Measurements from ENCODE around the gene MGLL.

MGLL gene

DNA sequence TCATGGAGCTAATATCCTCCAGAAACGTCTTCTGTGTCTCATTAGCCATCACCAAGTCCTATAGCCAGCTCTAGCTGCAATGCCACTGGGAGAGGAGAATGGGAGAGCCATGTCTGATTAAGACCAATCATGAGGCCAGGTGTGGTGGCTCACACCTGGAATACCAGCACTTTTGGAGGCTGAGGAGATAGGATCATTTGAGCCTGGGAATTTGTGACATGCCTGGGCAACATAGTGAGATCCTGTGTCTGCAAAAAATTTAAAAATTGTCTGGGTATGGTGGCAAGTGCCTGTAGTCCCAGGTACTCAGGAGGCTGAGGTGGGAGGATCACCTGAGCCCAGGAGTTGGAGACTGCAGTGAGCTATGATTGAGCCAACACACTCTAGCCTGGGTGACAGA is 13.1 kb downstream of the MGLL start:
- DNase-seq: no peak

DNA sequence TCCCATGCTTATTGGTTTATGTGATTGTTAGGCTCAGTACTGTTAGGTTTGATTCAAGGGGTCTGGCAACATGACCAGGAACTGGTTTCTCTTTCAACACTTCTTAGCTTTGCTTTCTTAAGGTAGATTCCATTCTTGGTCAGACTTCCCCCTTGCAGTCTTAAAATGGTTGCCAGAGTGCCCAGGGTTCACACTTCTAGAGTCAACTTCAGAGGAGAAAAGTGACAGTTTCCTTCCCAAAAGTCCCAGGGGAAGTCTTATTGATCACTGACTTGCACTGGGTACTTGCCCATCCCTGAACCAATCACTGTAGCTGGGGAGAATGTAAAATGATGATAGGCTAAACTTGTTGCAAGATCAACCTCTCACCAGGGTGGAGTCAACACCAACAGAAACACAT is 14.1 kb downstream of the MGLL start:
- no peak for DNase-seq

DNA sequence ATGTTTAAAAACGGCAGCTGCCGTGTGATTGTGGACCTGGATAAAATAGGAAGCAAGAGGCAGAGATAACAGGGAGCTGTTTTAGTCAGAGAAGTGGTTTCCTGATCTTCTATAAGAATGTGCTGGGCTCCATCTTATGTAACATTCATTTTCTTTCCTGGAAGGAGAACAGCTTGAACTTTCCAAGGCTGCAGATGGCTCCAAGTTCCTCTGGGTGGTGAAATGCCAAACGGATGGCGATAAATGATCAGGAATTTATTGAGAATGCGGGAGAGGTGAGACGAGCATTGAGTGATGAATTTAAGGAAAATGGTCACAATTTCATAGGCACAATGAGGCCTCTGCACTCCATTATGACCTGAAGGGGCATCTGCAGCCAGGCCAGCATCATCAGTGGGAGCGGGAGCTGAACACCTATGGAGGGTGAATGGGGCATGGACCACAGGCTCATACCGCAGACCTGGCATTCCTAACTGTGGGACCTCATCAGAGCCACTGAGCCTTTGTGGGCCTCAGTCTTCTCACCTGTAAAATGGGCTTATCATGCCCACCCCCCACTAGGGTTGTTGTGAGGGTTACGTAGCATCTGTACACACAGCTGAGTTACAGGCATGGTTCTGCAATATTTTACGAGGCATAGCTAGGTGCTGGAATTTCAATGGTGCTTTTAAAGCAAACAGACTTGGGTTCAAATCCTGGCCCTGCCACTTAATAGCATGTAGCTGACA is 17.1 kb downstream of the MGLL start:
- no peak for DNase-seq

DNA sequence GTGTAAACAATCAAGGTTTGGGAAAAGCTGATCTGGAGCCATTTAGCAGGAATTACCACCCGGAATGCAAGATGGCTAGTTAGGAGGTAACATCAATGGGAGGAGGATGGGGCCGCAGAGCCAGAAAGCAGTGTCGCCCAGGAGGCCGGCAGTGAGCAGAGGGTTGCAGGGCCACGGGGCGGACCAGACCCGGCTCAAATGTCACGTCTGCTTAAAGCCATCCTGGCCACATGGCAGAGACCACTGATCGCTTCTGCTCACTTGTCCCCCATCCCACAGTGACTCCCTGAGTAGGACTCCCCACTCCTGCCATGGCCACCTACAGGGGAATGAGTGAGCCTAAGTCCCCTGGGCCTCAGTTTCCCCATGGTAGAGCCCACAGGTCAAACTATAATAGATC is 18.2 kb downstream of the MGLL start:
- no peak for DNase-seq

DNA sequence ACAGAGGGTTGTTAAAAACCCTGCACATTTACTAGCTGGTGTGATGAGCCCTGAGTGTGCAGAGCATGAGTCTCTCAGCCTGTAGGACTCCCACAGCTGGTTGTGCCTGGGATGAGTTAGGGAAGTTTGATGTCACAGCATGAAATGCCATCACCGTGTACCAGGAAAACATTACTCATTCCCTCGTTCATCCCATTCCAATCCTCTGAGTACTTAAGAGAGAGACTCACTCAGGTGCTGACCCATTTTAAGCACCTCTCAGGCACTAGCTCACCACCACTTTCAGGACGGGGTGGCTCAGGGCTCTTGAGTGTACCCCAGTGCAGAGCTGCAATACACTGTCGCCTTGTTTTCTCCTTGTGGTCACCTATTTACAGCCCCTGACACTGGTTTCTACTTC is 18.7 kb downstream of the MGLL start:
- peak; percentile 67 for DNase-seq

DNA sequence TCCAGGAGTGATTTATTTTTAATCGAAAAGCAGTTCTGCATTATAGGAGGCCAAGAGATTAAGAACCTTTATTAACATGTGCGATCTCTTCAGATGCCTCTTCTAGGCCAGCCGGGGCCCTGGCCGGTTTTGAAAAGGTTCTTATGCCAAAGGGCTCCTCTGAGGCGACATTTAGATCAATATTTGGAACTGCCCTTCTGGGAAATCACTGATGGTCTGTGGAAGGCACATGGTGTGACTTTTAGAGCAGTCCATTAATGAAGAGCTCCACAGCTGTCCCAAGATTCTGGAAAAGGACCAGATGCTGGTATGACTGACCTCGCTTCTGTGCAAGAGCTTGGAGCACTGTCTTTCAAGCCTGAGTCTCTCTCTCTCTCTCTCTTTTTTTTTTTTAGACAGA is 19.7 kb downstream of the MGLL start:
- DNase-seq: no peak

DNA sequence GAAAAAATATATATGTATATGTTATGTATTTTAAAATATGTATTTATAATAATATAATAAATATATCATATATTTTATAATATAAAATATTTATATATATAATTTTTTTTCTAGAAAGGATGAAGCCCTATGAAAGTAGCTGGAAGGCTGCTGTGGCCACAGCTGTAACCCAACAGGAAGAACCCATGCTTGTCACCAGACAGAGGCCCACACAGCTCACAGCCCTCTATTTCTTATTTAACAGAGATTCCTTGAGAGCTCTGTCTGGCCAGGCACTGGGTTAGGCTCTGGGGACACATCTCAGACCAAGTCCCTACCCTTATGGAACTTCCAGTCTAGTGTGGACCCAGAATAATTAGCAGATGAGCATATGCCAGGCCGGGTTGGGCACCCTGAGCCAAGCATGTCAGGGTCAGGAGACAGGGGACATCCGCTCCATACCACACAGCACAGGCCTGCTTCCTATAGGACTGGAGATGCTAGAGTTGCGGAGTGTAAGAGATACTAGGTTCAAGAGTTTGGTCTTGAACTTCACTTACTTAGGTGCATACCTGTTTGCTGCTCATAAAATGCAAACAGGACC is 20.5 kb downstream of the MGLL start:
- no peak for DNase-seq

DNA sequence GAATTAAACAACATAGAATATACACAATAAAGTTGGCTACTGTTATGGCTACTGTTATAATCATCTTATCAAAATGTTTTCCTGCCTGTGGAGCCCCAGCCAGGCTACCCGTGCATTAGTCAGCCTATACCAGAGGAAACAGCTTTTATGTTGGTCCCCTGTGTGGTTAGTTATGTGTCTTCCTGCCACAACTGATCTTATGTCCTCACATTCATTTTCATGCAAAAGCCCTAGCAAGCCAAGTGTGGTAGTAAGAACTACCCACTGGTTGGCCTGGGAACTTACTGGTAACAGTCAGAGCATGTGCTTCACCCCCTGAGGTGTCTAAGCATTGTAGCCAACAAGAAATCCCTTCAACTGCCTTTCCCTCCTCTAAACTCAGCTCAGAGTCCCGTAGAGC is 21.8 kb downstream of the MGLL start:
- DNase-seq: no peak

DNA sequence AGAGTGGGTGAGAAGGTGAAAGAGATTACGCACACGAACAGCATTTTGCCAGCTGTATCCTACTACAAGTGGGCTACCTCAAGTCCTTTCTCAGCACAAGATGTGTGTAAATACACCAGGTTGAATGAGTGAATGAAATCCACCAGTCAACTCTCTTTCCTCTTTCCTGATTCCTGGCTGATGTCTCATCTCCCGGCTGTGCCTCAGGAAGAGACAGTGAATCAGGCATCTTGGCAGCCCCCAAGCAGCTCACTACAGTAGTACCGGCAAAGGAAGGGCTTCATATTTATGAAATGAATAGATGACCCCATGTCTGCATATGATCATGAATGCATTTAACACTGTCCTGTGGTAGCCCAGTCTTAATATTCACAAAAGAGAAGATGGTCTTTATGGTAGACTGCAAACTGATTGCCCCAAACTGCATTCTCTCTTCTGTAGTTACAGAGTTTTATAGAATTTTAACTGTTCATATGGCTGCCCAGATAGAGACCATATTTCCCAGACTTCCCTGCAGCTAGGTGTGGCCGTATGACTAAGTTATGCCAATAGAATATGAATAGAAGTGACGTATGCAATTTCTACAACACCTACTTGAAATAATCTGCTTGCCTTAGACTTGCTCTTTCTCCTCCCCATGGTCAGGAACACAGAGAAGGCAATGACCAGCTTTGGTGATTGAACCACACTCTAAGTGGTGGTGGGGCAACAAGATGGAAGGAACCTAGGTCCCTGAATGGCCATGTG is 22.7 kb downstream of the MGLL start:
- DNase-seq: peak; percentile 84

DNA sequence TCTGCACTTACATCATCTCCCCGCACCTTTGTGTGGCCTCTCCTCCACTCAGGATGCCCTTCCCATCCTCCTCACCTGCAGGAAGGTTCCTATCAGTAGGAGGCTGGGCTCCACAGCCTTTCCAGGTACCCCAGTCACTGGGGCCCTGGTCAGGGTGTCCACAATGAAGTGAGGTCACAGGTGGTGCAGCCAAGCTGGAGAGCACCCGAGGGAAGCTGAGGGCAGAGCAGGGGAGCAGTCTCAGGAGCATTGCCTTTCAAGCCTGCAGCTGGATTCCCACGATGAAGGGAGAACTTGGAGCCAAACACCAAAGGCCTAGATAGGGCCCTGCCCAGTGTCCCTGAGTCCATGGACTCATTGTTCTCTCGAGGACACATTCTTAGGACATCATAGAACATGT is 23.6 kb downstream of the MGLL start:
- DNase-seq: no peak

DNA sequence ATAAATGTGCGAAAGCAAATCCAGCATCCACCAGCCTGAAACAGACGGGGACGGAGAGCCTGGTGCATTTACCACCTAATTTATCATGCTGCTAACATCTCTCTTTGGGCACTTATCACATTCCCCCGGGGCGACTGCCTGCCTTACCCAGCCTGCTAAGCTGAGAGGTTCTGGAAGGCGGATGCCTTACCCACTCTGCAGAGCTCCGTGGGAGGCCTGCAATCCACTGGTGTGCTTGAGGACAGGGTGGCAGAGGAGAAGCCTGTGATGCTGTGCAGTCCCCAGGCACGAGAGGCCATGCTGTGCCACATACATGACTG is 25.5 kb downstream of the MGLL start:
- DNase-seq: no peak

DNA sequence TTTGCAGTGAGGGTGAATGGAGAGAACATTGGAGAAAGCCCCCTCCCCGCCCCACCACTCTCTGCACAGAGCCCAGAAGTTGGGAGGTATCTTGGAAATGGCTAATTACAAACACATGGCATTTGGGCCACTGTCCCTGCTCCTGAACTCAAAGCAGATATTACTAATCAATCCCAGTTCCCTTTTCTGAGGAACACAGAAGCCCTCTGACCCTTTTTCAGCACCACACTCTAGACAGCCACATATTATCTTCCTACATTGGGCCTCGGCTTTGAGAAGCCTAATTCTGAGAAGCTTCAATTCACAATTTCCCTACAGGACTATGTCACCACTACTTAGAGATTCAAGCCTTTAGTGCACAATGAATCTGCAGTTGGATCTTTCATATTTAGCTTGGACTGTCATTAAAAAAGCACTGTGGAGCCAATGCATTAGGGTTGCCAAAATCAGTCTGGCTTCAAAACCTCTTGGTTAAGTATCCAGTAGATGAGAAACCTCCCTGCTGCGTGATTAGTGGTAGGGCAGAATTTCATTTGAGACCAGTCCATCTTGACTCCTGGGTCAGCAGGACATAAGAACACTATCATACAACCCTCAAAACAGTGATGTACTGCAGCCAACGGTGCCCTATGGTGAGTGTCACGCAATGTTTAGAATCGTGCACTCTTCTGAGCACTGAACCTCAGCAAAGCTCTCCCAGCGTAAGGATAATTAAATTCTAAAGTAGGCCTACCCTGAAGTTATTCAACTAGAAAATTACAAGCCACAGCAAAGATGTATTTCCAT is 26.1 kb downstream of the MGLL start:
- DNase-seq: no peak

DNA sequence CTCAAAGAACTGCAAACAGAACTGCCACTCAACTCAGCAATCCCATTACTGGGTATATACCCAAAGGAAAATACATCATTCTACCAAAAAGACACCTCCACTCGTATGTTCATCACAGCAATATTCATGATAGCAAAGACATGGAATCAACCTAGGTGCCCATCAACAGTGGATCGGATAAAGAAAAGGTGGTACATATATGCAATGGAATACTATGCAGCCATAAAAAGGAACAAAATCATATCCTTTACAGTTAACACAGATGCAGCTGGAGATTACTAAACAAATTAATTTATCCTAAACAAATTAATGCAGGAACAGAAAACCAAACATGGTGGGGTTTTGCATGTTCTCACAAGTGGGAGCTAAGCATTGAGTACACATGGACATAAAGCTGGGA is 27.3 kb downstream of the MGLL start:
- no peak for DNase-seq

DNA sequence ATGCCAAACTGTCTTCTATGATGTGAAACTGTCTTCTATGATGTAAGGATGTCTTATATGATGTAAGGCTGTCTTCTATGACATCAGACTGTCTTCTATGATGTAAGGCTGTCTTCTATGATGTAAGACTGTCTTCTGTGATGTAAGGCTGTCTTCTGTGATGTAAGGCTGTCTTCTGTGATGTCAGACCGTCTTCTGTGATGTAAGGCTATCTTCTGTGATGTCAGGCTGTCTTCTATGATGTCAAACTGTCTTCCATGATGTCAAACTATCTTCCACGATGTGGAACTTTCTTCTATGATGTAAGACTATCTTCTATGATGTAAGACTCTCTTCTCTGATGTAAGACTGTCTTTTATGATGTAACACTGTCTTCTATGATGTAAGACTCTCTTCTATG is 27.9 kb downstream of the MGLL start:
- DNase-seq: no peak

DNA sequence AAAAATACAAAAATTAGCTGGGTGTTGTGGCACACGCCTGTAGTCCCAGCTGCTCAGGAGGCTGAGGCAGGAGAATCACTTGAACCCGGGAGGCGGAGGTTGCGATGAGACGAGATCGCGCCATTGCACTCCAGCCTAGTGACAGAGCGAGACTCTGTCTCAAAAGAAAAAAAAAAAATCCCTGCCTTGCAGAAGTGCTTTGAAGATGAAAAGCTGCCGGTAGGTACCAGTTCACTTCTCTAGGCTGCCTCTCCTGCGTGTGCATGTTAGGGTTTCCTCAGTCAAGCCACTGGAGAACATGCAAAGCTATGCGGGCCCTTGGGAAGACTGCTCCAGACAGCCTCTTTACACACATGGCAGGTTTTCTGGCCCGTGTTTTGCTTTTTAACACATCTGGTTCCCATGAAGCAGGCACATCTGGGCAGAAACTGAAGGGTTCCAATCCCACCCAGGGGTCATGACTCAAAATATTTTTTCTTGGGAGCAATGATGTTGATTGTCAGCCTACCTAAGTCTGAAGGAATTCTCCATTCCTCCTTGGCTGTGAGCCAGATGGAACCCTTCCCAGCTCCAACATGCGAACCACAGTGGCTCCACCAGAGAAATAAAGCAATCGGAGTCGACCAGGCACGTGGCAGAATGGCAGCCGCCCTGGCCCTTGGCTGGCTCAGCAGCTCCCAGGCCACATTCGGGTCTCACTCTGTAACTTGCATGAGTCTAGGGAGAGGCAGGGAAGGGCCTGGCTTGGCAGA is 29.6 kb downstream of the MGLL start:
- no peak for DNase-seq

DNA sequence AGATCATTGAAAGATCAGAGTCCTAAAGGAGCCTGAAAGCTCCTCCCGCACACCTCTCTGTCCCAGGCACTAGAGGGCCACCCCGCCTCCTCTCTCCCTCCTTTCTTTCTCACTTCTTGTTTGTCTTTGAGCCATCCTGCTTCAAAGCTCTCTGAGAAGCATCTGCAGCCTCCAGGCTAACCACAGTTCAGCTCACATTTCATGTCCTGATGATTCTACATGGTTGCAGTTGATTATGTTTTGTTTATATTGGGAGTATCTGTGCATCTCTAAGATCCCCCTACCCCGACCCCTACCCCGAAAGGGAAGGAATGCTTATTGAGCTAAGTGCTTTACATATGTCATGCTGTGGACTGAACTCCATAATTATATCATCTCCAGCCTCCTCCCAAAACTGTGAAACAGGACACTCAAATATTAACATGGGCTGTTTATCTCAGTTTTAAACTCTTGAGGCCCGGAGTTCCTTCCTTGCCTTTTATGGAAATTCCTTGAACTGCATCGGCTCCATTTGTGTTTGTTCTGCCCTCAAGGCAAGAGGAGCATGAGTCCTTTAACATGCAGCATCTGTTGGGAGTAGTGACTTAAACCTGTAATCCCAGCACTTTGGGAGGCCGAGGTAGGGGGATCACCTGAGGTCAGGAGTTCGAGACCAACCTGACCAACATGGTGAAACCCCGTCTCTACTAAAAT is 30.9 kb downstream of the MGLL start:
- peak; percentile 67 for DNase-seq

DNA sequence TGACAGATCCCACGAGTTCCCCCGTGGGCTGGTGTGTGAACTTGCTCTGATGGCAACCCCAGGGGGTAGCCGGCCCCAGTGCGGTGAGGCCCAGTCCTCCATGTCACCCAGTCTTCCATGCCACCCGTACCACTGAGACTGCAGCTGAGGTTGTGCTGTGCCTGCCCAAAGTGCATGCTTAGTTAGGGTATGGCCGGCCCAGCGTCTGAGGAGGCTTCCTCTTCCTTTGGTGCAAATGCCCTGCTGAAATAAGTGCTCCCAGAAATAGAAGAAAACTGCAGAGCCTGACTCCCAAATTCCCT is 31.5 kb downstream of the MGLL start:
- no peak for DNase-seq

DNA sequence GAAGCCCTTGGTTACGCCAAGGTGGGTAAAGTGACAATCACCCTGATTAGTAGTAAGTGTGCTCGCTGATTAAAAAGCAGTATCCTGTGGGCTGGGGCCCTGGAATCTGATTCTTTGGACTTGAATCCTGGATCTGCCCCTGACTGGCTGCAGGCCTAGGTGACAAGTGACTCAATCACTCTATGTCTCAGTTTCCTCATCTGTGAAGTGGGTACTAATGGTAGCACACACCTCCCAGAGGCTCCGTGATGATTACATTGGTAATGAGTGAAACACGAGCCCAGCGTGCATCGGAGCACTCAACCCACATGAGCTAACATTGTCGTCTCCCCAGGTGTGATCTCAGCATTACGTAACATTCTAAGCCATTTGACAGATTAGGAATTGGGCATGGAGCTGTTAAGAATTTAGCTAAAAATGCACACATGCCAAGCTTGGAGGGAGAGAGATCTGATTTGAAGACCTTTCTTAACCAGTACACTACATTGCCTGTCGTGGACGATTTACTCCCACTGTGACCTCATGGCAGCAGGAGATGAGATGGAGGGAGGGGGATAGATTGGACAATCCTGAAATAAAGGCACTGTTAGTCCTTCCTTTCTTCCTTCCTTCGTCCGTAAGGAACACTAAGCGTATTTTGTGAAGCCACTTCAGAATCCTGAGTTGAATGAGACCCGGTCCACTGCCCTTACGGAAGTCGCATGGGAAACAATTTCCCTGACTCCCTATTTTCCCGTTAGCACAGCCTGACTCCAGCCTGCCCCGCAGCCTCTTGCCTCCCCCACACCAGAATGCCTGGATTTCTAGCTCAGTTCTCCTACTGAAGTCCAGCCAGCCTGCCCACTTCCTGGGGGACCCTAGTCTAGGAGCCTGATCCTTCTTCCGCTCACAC is 32.1 kb downstream of the MGLL start:
- no peak for DNase-seq

DNA sequence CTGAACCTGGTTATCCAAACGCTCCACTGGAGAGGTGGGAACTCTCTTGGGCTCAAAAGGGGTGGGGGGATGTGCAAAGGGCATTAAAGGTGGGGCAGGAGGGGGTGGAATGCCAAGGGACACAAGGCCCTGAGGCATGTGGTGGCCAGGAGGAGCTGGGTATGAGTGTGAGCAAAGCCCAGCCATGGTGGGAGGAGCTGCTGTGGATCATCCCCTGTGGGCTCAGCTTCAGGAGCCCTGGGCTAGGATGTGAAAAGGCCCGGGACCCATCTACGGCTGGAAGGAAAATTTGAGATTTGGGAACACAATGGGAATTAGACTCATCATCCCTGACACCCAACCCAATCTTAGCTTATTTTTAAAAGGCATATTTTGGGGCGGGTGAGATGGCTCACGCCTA is 33.3 kb downstream of the MGLL start:
- DNase-seq: no peak

DNA sequence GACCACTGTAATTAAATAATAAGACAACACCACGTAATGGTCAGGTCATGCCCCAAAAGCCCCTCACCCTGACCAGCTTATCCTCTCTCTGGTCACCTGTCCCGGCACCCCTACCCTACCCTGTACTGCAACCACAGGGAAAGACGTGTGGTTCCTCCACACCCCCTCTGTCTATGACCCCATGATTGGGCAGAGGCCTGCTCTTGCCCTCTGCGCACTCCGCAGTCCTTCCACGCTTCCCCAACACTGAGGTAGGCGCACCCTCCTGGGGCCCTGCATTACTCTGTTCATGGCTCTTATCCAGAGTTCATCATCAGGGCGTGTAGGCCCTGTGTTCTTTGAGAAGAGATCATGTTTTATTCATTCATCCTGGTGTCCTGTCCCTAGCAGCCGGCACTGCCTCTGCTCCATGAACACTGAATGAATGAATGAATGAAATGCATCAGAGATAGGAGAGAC is 33.8 kb downstream of the MGLL start:
- no peak for DNase-seq

DNA sequence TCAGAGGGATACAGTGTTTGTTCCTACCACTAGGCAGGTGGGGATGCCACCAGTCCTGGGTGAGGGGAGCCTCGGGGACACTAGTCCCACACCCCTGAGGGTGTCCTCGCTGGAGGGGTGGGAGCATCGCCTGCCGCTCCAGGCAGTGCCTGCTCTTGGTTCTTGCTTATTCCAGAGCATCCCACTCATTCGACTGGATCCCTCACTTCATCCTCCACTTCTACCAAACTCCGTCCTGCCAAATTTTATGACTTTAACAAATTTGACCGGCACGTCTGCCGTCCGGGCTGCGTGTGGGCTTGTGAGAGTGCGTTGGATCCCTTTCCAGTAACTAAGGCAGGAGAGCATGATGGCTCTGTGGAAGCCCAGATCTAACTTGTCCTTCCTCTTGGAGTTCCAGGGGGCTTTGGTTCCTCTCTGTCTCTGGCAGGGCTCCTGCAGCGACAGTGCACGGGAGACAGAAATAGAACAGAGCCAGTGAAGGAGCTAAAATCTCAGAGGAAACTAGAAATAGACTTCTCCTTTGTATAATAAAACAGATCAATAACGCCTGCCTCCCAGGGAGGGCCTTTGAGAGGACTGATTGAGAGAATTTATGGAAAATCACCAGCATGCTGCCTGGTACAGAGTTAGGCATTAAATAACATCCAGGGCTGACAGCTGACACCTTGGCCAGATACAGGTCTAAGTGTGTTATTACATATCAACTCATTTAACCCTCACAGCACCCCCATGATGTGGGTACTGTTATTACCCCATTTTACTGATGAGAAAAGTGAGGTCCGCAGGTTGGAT is 34.5 kb downstream of the MGLL start:
- DNase-seq: no peak

Measured in amniotic stem cell (primary cell).